Gastrocnemius medialis (tissue), 4 donors: ENCODE results near the gene MGAT5B. TPM values are rescaled to one million over a fixed set of nuclear protein-coding genes. Genes with fewer than 3 reads are reported as not detected.
"Not testable (repeated sequence)": the region's sequence is repeated elsewhere in the genome, so short reads cannot be mapped to it uniquely, and the experiment has no call there.

Source experiments
- ATAC-seq, 2 donors: fragments of 150-250 bp; one replicate each; pipeline ENCODE4 v1.9.1; 2016
- DNase-seq, 2 donors: peaks; one replicate each; pipeline ENCODE4 v3.0.0-alpha.2; 2019
- H3K27ac ChIP-seq, 4 donors: fragments of 200-600 bp; sonication (generic); 1 replicate in 1 of 4; 2 replicates in 3 of 4; pipeline ENCODE4 v1.5.1; 2016 to 2018; ENCODE audit warnings: mild to moderate bottlenecking in 2 of 4, moderate library complexity in 1 of 4
- H3K27me3 ChIP-seq, 3 donors: fragments of 200-600 bp; sonication (generic) in 2 of 3; 1 replicate in 1 of 3; 2 replicates in 2 of 3; pipeline versions ENCODE4 v1.5.1 to v1.6.0; 2016 to 2019; ENCODE audit warnings: mild to moderate bottlenecking in 1 of 3, moderate library complexity in 1 of 3
- H3K36me3 ChIP-seq, 2 donors: fragments of 200-600 bp; sonication (generic) in 1 of 2; one replicate each; pipeline ENCODE4 v1.5.1; 2017 to 2018
- H3K4me1 ChIP-seq, 2 donors: fragments of 200-600 bp; sonication (generic) in 1 of 2; one replicate each; pipeline ENCODE4 v1.5.1; 2016 to 2017; ENCODE audit warnings: mild to moderate bottlenecking in 2 of 2
- H3K4me3 ChIP-seq, 4 donors: fragments of 200-600 bp; sonication (generic) in 3 of 4; 1 replicate in 1 of 4; 2 replicates in 3 of 4; pipeline ENCODE4 v1.5.1; 2016 to 2019; ENCODE audit warnings: mild to moderate bottlenecking in 2 of 4
- H3K9me3 ChIP-seq, 3 donors: fragments of 200-600 bp; sonication (generic) in 2 of 3; 1 replicate in 1 of 3; 2 replicates in 2 of 3; pipeline ENCODE4 v1.5.1; 2016 to 2019
- CTCF ChIP-seq, 5 experiments: fragments of 450-650 bp in 3 of 5; fragments of 200-600 bp in 2 of 5; sonication (generic) in 2 of 5; IDR thresholded peaks in 4 of 5; conservative IDR thresholded peaks in 1 of 5; 1 replicate in 4 of 5; 2 replicates in 1 of 5; pipeline ENCODE4 v1.5.1; 2016 to 2019; ENCODE audit warnings: antibody characterized with exemption in 5 of 5, mild to moderate bottlenecking in 3 of 5, moderate library complexity in 3 of 5
- POLR2A ChIP-seq, 2 donors: fragments of 450-650 bp; IDR thresholded peaks; one replicate each; pipeline ENCODE4 v1.6.1; 2017; ENCODE audit warnings: antibody characterized with exemption in 2 of 2, mild to moderate bottlenecking in 2 of 2, moderate library complexity in 2 of 2
- in situ Hi-C, 4 donors: fragments of 200-750 bp; cut with MboI; loops; one replicate each; pipeline versions ENCODE4 v1.15.0 to v1.8.0; 2017; ENCODE audit warnings: low sequenced_read_pairs in 4 of 4
- intact Hi-C: fragments of 100-400 bp; cut with DNase I; formaldehyde crosslinking; loops from one replicate; pipeline ENCODE4 v1.15.1; 2023; ENCODE audit warnings: low total_unique reads
- total RNA-seq, 4 donors: library from RNA; depleted of rRNA; stranded (reverse); fragments of >200 nt; gene quantifications; one replicate each; pipeline versions ENCODE4 v1.1.0 to v1.2.3, GENCODE V29; 2016

Gene MGAT5B
- total RNA-seq, 4 donors from 2014 or later = not detected

- Histone ChIP-seq H3K36me3 (no peaks in the 10 kb centered on the region), H3K4me3 (no peak overlapping the region), H3K9me3 (no peaks in the 10 kb centered on the region), H3K4me1 (no peaks in the 10 kb centered on the region), H3K27me3 (peaks cover 20 to 51% (median 48%) of the 10 kb centered on the region in 3 donors), H3K27ac (no peak overlapping the region)
- in situ Hi-C loops = no loop called here
- DNase-seq (no peak), ATAC-seq (no peak)
- intact Hi-C loops = no loop called here
- no peak for TF ChIP-seq POLR2A (IDR thresholded peaks at IDR 0.05)
- TF ChIP-seq CTCF (IDR thresholded peaks at IDR 0.05 in 4 of 5, conservative IDR thresholded peaks at IDR 0.05 in 1 of 5) = no peak
Measured at GRCh38 chr17:76840884-76841775, 27.1 kb upstream of the MGAT5B start.

- Histone ChIP-seq H3K27ac (no peak overlapping the region), H3K4me3 (no peak overlapping the region), H3K9me3 (no peaks in the 10 kb centered on the region), H3K36me3 (no peaks in the 10 kb centered on the region), H3K4me1 (no peaks in the 10 kb centered on the region), H3K27me3 (peaks cover 27 to 58% (median 48%) of the 10 kb centered on the region in 3 donors)
- DNase-seq = no peak
- intact Hi-C loops = no loop called here
- TF ChIP-seq POLR2A (IDR thresholded peaks at IDR 0.05) (no peak), CTCF (IDR thresholded peaks at IDR 0.05 in 4 of 5, conservative IDR thresholded peaks at IDR 0.05 in 1 of 5) (no peak)
- no peak for ATAC-seq
- in situ Hi-C loops = no loop called here
Measured at GRCh38 chr17:76841776-76842405, 26.3 kb upstream of the MGAT5B start.

GRCh38 chr17:76843068-76843467 lies 25.1 kb upstream of the MGAT5B start:
- ATAC-seq, DNase-seq, H3K36me3 ChIP-seq, H3K27ac ChIP-seq, in situ Hi-C loops, H3K4me1 ChIP-seq, H3K9me3 ChIP-seq, intact Hi-C loops, H3K4me3 ChIP-seq: not testable (repeated sequence)
- peaks cover 28 to 61% (median 48%) of the 10 kb centered on the region in 3 donors for H3K27me3 ChIP-seq

- Histone ChIP-seq H3K9me3 (no peaks in the 10 kb centered on the region), H3K27me3 (peaks cover 28 to 61% (median 48%) of the 10 kb centered on the region in 3 donors), H3K4me3 (no peak overlapping the region), H3K4me1 (no peaks in the 10 kb centered on the region), H3K27ac (no peak overlapping the region), H3K36me3 (no peaks in the 10 kb centered on the region)
- intact Hi-C loops (no loop called here), in situ Hi-C loops (no loop called here)
- no peak for DNase-seq
- TF ChIP-seq POLR2A (IDR thresholded peaks at IDR 0.05) (no peak), CTCF (IDR thresholded peaks at IDR 0.05 in 4 of 5, conservative IDR thresholded peaks at IDR 0.05 in 1 of 5) (no peak)
- ATAC-seq = no peak
Measured at GRCh38 chr17:76843703-76844484, 24.3 kb upstream of the MGAT5B start.

- no peaks in the 10 kb centered on the region for H3K9me3 ChIP-seq
- TF ChIP-seq POLR2A (IDR thresholded peaks at IDR 0.05) (no peak), CTCF (IDR thresholded peaks at IDR 0.05 in 4 of 5, conservative IDR thresholded peaks at IDR 0.05 in 1 of 5) (no peak)
- H3K27me3 ChIP-seq = peaks cover 28 to 60% (median 48%) of the 10 kb centered on the region in 3 donors
- no peak overlapping the region for H3K27ac ChIP-seq
- DNase-seq (no peak), ATAC-seq (no peak)
- no peak overlapping the region for H3K4me3 ChIP-seq
- H3K36me3 ChIP-seq = no peaks in the 10 kb centered on the region
- H3K4me1 ChIP-seq = no peaks in the 10 kb centered on the region
- in situ Hi-C loops (no loop called here), intact Hi-C loops (no loop called here)
Measured at GRCh38 chr17:76844485-76844829, 23.7 kb upstream of the MGAT5B start.
